PC-3 (cell line): ENCODE data around the gene GTF2H1. TPM values are rescaled to one million over a fixed set of nuclear protein-coding genes. Genes with fewer than 3 reads are reported as not detected.

Experiments used
- ATAC-seq: fragments of 200-7000 bp; cut with Tn5 transposase; 2 replicates; pipeline ENCODE4 v1.9.1; 2020; ENCODE audit warnings: mild to moderate bottlenecking, moderate library complexity
- BruUV-seq: library from RNA; stranded (reverse); fragments of 400-500 nt; replicated peaks from 2 replicates; lab custom pipeline; 2021; lab: Mats Ljungman, UMichigan
- CTCF ChIA-PET: fragments of 300-600 bp; sonication (Branson Sonifier 250); formaldehyde crosslinking; loops from one replicate; lab custom pipeline; 2022; ENCODE audit warnings: antibody characterized with exemption; lab: Charles Lee
- POLR2A ChIA-PET: fragments of 300-600 bp; sonication (Branson Sonifier 250); formaldehyde crosslinking; loops from one replicate; lab custom pipeline; 2022; ENCODE audit warnings: antibody characterized with exemption; ENCODE audit not compliant: unreplicated experiment; lab: Charles Lee
- DNase-seq: peaks from one replicate; pipeline ENCODE4 v3.0.0-alpha.2; 2015
- H2AFZ ChIP-seq: fragments of 300-600 bp; sonication (generic); 2 replicates; pipeline ENCODE4 v1.6.0; 2016; ENCODE audit warnings: antibody characterized with exemption, low read length
- H3F3A ChIP-seq: fragments of 300-600 bp; sonication (generic); one replicate; pipeline ENCODE4 v1.6.0; 2017; ENCODE audit warnings: antibody characterized with exemption, low read length, control low read depth, mild to moderate bottlenecking; ENCODE audit not compliant: unreplicated experiment
- H3K27ac ChIP-seq: fragments of 300-600 bp; sonication (generic); 2 replicates; pipeline ENCODE4 v1.5.1; 2016; ENCODE audit warnings: mild to moderate bottlenecking, low read length
- H3K27me3 ChIP-seq: fragments of 300-600 bp; sonication (generic); 2 replicates; pipeline ENCODE4 v1.6.1; 2016; ENCODE audit warnings: low read length, mixed read lengths
- H3K36me3 ChIP-seq: fragments of 300-600 bp; sonication (generic); 2 replicates; pipeline ENCODE4 v1.6.1; 2016; ENCODE audit warnings: low read depth, mixed run types, low read length, mixed read lengths
- H3K4me1 ChIP-seq: fragments of 300-600 bp; sonication (generic); 2 replicates; pipeline ENCODE4 v1.5.1; 2016; ENCODE audit warnings: low read length; ENCODE audit not compliant: insufficient read depth
- H3K4me2 ChIP-seq: fragments of 300-600 bp; sonication (generic); 2 replicates; pipeline ENCODE4 v1.6.0; 2016; ENCODE audit warnings: low read length
- H3K4me3 ChIP-seq: fragments of 300-600 bp; sonication (generic); 2 replicates; pipeline ENCODE4 v1.5.1; 2016; ENCODE audit warnings: mild to moderate bottlenecking, low read length, mixed read lengths
- H3K79me2 ChIP-seq: fragments of 300-600 bp; sonication (generic); 2 replicates; pipeline ENCODE4 v1.6.1; 2017; ENCODE audit warnings: low read length, mixed read lengths
- H3K9ac ChIP-seq: fragments of 300-600 bp; sonication (generic); 2 replicates; pipeline ENCODE4 v1.6.0; 2016; ENCODE audit warnings: mild to moderate bottlenecking, low read length
- H3K9me2 ChIP-seq: fragments of 300-600 bp; sonication (generic); replicated peaks from 2 replicates; pipeline ENCODE4 v1.6.1; 2016; ENCODE audit warnings: mixed run types, low read length, mixed read lengths
- H3K9me3 ChIP-seq: fragments of 300-600 bp; sonication (generic); 2 replicates; pipeline ENCODE4 v1.6.1; 2016; ENCODE audit warnings: low read length, mixed read lengths
- H4K20me1 ChIP-seq: fragments of 300-600 bp; sonication (generic); 2 replicates; pipeline ENCODE4 v1.6.1; 2016; ENCODE audit warnings: low read length, mixed read lengths
- EZH2 ChIP-seq: fragments of 300-600 bp; sonication (generic); IDR thresholded peaks from one replicate; pipeline ENCODE4 v1.6.1; 2017; ENCODE audit warnings: antibody characterized with exemption, mild to moderate bottlenecking, low read length; ENCODE audit not compliant: unreplicated experiment
- EZH2phosphoT487 ChIP-seq: fragments of 300-600 bp; sonication (generic); IDR thresholded peaks from 2 replicates; pipeline ENCODE4 v1.6.1; 2018; ENCODE audit warnings: mild to moderate bottlenecking, antibody characterized with exemption, low read length, borderline replicate concordance
- intact Hi-C: fragments of 100-400 bp; cut with micrococcal nuclease; formaldehyde crosslinking; loops from 2 replicates; pipeline ENCODE4 v1.9.0; 2023
- total RNA-seq: library from RNA; depleted of rRNA; stranded (reverse); fragments of >200 nt; gene quantifications from 2 replicates; pipeline ENCODE4 v1.2.3, GENCODE V29; 2014
- TF ChIP-seq, protein P1 (sequence below): fragments of 300-600 bp; sonication (generic); conservative IDR thresholded peaks from 2 replicates; pipeline ENCODE4 v1.5.1; 2017; ENCODE audit warnings: antibody characterized with exemption, low read depth, mild to moderate bottlenecking, low read length

The GTF2H1 gene
- total RNA-seq, 1 experiment from 2014 or later = 32.7 TPM

DNA sequence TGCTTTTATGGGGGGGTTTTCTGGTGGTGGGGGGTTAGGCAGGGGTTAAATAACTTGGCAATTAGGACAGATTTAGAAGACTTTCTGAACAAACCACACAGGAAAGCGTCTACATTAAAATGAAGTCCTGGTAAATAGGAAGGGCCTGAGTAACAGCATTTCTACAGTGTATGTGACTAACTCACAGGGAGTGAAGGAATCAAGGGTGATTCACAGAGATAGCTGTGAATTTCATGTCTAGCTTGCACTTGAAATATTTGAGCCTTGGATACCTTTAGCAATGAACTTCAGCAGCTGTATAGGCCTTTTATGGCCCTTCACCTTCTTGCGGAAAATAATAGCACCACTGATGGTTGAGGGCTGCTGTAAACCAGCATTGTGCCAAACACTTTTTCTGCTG lies 45.9 kb downstream of the GTF2H1 start:
- BruUV-seq = no TSS peak
- Histone ChIP-seq H3K79me2 (no peaks in the 10 kb centered on the region), H3K9me3 (no peaks in the 10 kb centered on the region), H3K4me1 (no peaks in the 10 kb centered on the region), H3F3A (no peaks in the 10 kb centered on the region), H3K36me3 (peaks cover 24% of the 10 kb centered on the region; the same call in 1 of the 2 replicates), H3K27me3 (no peaks in the 10 kb centered on the region), H3K9ac (no peak overlapping the region), H3K4me3 (no peak overlapping the region), H3K4me2 (no peak overlapping the region), H3K27ac (no peak overlapping the region), H3K9me2 (no peaks in the 10 kb centered on the region), H4K20me1 (no peaks in the 10 kb centered on the region), H2AFZ (no peak overlapping the region)
- TF ChIP-seq EZH2 (no peak), EZH2phosphoT487 (no peak)
- TF ChIP-seq, protein P1, sequence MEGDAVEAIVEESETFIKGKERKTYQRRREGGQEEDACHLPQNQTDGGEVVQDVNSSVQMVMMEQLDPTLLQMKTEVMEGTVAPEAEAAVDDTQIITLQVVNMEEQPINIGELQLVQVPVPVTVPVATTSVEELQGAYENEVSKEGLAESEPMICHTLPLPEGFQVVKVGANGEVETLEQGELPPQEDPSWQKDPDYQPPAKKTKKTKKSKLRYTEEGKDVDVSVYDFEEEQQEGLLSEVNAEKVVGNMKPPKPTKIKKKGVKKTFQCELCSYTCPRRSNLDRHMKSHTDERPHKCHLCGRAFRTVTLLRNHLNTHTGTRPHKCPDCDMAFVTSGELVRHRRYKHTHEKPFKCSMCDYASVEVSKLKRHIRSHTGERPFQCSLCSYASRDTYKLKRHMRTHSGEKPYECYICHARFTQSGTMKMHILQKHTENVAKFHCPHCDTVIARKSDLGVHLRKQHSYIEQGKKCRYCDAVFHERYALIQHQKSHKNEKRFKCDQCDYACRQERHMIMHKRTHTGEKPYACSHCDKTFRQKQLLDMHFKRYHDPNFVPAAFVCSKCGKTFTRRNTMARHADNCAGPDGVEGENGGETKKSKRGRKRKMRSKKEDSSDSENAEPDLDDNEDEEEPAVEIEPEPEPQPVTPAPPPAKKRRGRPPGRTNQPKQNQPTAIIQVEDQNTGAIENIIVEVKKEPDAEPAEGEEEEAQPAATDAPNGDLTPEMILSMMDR = no peak
- ChIA-PET POLR2A (no interaction called here), CTCF (no interaction called here)
- intact Hi-C loops = no loop called here
- peak; percentile 40; the same call in 1 of the 2 replicates for ATAC-seq
- DNase-seq = no peak

DNA sequence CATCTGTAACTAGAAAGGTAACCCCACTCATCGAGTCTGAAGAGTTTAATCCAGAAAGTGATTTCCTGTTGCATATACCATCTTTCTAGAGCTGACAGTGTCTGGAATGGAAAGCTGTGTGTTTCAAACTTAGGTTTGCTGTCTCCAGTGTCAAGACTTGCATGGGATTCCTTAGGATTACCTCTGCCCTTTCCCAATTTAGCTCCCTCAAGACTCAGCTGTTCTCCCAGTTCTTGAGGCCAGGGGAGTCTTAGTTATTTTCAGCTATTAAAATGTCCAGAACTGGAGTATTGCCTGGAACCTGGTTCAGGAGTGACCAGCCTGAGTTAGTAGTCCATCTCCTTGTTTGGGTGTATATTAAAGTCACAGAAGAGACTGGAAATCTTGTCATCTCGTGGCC lies 47.0 kb downstream of the GTF2H1 start:
- H3K36me3 ChIP-seq = peaks cover 18% of the 10 kb centered on the region; the same call in 1 of the 2 replicates
- ChIA-PET POLR2A (no interaction called here), CTCF (no interaction called here)
- BruUV-seq = no TSS peak
- no peaks in the 10 kb centered on the region for H4K20me1 ChIP-seq
- no peaks in the 10 kb centered on the region for H3K9me3 ChIP-seq
- no peaks in the 10 kb centered on the region for H3F3A ChIP-seq
- H3K4me3 ChIP-seq = no peak overlapping the region
- intact Hi-C loops = no loop called here
- H3K79me2 ChIP-seq = no peaks in the 10 kb centered on the region
- ATAC-seq (no peak), DNase-seq (no peak)
- H3K4me1 ChIP-seq = no peaks in the 10 kb centered on the region
- H2AFZ ChIP-seq = no peak overlapping the region
- no peaks in the 10 kb centered on the region for H3K27me3 ChIP-seq
- TF ChIP-seq, protein P1 = no peak
- TF ChIP-seq EZH2phosphoT487 = no peak
- H3K9ac ChIP-seq = no peak overlapping the region
- H3K27ac ChIP-seq = no peak overlapping the region
- no peak overlapping the region for H3K4me2 ChIP-seq
- H3K9me2 ChIP-seq = no peaks in the 10 kb centered on the region

- intact Hi-C loops = no loop called here
- Histone ChIP-seq H3K36me3 (peaks cover 9% of the 10 kb centered on the region; the same call in 1 of the 2 replicates), H3K27ac (no peak overlapping the region), H3K9me3 (no peaks in the 10 kb centered on the region), H3K79me2 (no peaks in the 10 kb centered on the region), H3F3A (no peaks in the 10 kb centered on the region), H3K27me3 (no peaks in the 10 kb centered on the region), H3K4me1 (no peaks in the 10 kb centered on the region), H4K20me1 (no peaks in the 10 kb centered on the region), H3K9me2 (no peaks in the 10 kb centered on the region), H3K9ac (no peak overlapping the region), H3K4me3 (no peak overlapping the region), H3K4me2 (no peak overlapping the region), H2AFZ (no peak overlapping the region)
- POLR2A ChIA-PET = no interaction called here
- CTCF ChIA-PET = no interaction called here
- TF ChIP-seq, protein P1 = no peak
- TF ChIP-seq EZH2 = no peak
- no peak for TF ChIP-seq EZH2phosphoT487
- BruUV-seq = no TSS peak
- DNase-seq = no peak
- no peak for ATAC-seq
Measured at GRCh38 chr11:18371279-18371678, 48.9 kb downstream of the GTF2H1 start.
